HFFc6 (cell line): ENCODE data around the gene TAB3. TPM values are rescaled to one million over a fixed set of nuclear protein-coding genes. Genes with fewer than 3 reads are reported as not detected.

Experiments used
- DNase-seq: peaks from one replicate; pipeline ENCODE4 v3.0.0-alpha.2; 2018
- H3K27ac Mint-ChIP-seq: 2 replicates; pipeline ENCODE4 v1.8.0; 2020; ENCODE audit warnings: mild to moderate bottlenecking, mixed read lengths
- H3K27me3 Mint-ChIP-seq: 2 replicates; pipeline ENCODE4 v1.8.0; 2021; ENCODE audit warnings: mild to moderate bottlenecking, moderate library complexity, mixed read lengths; ENCODE audit not compliant: insufficient read depth
- H3K36me3 Mint-ChIP-seq: 2 replicates; pipeline ENCODE4 v1.8.0; 2021; ENCODE audit warnings: low read depth, mixed read lengths
- H3K4me1 Mint-ChIP-seq: 2 replicates; pipeline ENCODE4 v1.8.0; 2020; ENCODE audit warnings: low read depth, mixed read lengths
- H3K4me3 Mint-ChIP-seq: 2 replicates; pipeline ENCODE4 v1.8.0; 2020; ENCODE audit warnings: mild to moderate bottlenecking, moderate library complexity, mixed read lengths
- H3K9me3 Mint-ChIP-seq: 2 replicates; pipeline ENCODE4 v1.8.0; 2020; ENCODE audit warnings: mild to moderate bottlenecking, mixed read lengths
- CTCF ChIP-seq: fragments of 200-600 bp; sonication (generic); IDR thresholded peaks from 2 replicates; pipeline ENCODE4 v1.5.0; 2021; ENCODE audit warnings: antibody characterized with exemption, mild to moderate bottlenecking
- total RNA-seq, 6 experiments: library from RNA; stranded (reverse); fragmentation: NEBNext Ultra II Directional; extraction: Animal tissue kit (Norgen Biotek cat#: 25700); gene quantifications; 2 replicates in 1 of 6; 3 replicates in 5 of 6; pipeline ENCODE4 v1.2.3, GENCODE V29; 2021

The TAB3 gene
- total RNA-seq, 6 experiments from 2014 or later = 9.6 to 11.9 (median 10.6) TPM

GRCh38 chrX:30795981-30796958, 92.8 kb downstream of the TAB3 start:
- TF ChIP-seq CTCF = no peak
- H3K4me1 Mint-ChIP-seq = no peaks in the 10 kb centered on the region
- DNase-seq = no peak
- H3K4me3 Mint-ChIP-seq = no peak overlapping the region
- no peaks in the 10 kb centered on the region; the same call in 1 of the 2 replicates for H3K27me3 Mint-ChIP-seq
- H3K27ac Mint-ChIP-seq = no peak overlapping the region
- no peaks in the 10 kb centered on the region; the same call in 1 of the 2 replicates for H3K9me3 Mint-ChIP-seq
- no peaks in the 10 kb centered on the region for H3K36me3 Mint-ChIP-seq

GRCh38 chrX:30794497-30794896, 94.6 kb downstream of the TAB3 start:
- Mint-ChIP-seq H3K27ac (no peak overlapping the region), H3K36me3 (no peaks in the 10 kb centered on the region), H3K9me3 (no peaks in the 10 kb centered on the region; the same call in 1 of the 2 replicates), H3K4me3 (no peak overlapping the region), H3K4me1 (no peaks in the 10 kb centered on the region), H3K27me3 (no peaks in the 10 kb centered on the region; the same call in 1 of the 2 replicates)
- no peak for TF ChIP-seq CTCF
- DNase-seq = no peak

GRCh38 chrX:30793767-30794103, 95.3 kb downstream of the TAB3 start:
- H3K27ac Mint-ChIP-seq = no peak overlapping the region
- H3K9me3 Mint-ChIP-seq = no peaks in the 10 kb centered on the region; the same call in 1 of the 2 replicates

DNA sequence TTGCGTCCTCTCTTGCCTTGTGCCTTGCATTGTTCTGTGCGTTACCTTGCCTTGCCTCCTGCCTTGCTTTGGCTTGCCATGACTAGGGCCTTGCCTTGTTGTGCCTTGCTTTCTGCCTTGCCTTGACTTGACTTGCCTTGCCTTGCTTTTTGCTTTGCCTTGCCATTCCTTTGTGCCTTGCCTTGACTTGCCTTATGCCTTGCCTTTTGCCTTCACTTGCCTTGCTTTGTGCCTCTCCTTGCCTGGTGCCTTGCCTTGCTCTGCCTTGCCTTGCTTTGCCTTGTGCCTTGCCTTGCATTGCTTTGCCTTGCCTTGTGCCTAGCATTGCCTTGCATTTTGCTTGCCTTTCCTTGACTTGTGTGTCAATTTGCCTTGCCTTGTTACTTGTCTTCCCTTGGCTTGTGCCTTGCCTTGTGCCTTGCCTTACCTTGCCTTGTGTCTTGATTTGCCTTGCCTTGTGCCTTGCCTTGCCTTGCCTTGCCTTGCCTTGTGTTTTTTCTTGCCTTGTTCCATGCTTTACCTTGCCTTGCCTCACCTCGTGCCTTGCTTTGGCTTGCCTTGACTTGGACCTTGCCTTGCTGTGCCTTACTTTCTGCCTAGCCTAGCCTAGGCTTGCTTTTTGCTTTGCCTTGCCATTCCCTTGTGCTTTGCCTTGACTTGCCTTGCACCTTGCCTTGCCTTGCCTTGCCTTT, 95.8 kb downstream of the TAB3 start:
- no peak for TF ChIP-seq CTCF
- DNase-seq = no peak
- Mint-ChIP-seq H3K27me3 (peaks cover 3% of the 10 kb centered on the region), H3K4me1 (no peaks in the 10 kb centered on the region), H3K4me3 (no peak overlapping the region), H3K9me3 (no peaks in the 10 kb centered on the region; the same call in 1 of the 2 replicates), H3K27ac (no peak overlapping the region), H3K36me3 (no peaks in the 10 kb centered on the region)

More at GRCh38 chrX:30793767-30794103, 95.3 kb downstream of the TAB3 start:
- TF ChIP-seq CTCF = no peak
- no peak overlapping the region for H3K4me3 Mint-ChIP-seq
- H3K4me1 Mint-ChIP-seq = no peaks in the 10 kb centered on the region
- no peak for DNase-seq
- no peaks in the 10 kb centered on the region; the same call in 1 of the 2 replicates for H3K27me3 Mint-ChIP-seq
- no peaks in the 10 kb centered on the region for H3K36me3 Mint-ChIP-seq

DNA sequence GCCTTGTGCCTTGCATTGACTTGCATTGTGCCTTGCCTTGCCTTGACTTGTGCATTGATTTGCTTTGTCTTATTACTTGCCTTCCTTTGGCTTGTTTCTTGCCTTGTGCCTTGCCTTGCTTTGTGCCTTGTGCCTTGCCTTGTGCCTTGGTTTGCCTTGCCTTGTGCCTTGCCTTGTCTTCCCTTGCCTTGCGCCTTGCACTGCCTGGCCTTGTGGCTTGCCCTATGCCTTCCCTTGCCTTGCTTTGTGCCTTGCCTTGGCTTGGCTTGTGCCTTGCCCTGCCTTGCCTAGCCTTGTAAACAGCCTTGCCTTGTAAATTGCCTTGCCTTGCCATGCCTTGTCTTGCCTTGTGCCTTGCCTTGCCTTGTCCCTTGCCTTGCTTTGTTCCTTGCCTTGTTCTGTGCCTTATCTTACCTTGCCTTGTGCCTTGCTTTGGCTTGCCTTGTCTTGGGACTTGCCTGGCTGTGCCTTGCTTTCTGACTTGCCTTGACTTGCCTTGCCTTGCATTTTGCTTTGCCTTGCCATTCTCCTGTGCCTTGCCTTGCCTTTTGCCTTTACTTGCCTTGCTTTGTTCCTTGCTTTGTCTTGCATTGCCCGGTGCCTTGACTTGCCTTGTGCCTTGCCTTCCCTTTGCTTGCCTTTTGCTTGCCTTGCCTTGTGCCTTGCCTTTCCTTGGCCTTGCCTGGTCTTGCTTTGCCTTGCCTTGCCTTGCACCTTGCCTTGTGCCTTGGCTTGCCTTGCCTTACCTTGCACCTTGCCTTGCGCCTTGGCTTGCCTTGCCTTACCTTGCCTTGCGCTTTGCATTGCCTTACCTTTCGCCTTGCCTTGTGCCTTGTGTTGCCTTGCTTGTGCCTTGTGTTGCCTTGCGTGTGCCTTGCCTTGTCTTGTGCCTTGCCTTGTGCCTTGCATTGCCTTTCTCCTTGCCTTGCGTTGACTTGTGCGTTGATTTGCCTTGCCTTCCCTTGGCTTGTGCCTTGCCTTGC, 97.5 kb downstream of the TAB3 start:
- Mint-ChIP-seq H3K36me3 (no peaks in the 10 kb centered on the region), H3K4me3 (no peak overlapping the region), H3K4me1 (no peaks in the 10 kb centered on the region), H3K27me3 (peaks cover 3% of the 10 kb centered on the region), H3K9me3 (no peaks in the 10 kb centered on the region; the same call in 1 of the 2 replicates), H3K27ac (no peak overlapping the region)
- no peak for DNase-seq
- no peak for TF ChIP-seq CTCF
